HCT116 (cell line): ENCODE measurements around the gene NAALADL2.

Experiments
- EZH2 ChIP-seq: fragments of 200-600 bp; sonication (generic); IDR thresholded peaks from 2 replicates; pipeline ENCODE4 v1.6.1; 2017; ENCODE audit warnings: antibody characterized with exemption, mixed run types
- POLR2AphosphoS5 ChIP-seq: IDR thresholded peaks from 2 replicates; pipeline ENCODE4 v1.6.1; 2011; ENCODE audit warnings: mild to moderate bottlenecking, low read depth, low read length, moderate library complexity
- TF ChIP-seq, protein P1 (sequence below): IDR thresholded peaks from 2 replicates; pipeline ENCODE4 v1.6.1; 2012; ENCODE audit warnings: low read depth

DNA sequence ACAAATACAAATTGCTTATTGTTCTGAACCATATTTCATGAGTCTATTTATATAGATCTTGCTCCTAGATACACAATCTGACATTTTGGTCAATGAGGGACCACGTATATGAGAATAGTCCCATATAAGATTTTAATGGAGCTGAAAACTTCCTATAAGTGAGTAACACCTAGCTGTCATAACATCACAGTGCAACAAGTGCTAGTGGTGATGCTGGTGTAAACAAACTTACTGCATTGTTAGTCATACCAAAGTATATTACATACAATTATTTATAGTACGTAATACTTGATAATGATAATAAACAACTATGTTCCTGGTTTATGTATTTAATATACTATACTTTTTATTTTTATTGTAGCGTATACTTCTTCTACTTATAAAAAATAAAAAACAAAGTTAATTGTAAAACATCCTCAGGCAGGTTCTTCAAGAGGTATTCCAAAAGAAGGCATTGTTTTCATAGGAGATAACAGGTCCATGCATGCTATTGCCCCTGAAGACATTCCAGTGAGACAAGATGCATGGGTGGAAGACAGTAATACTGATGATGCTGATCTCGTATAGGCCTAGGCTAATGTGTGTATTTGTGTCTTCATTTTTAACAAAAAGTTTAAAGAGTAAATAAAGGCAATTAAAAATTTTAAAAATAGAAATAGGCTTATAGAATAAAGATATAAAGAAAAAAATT lies 46.8 kb upstream of the NAALADL2 start:
- TF ChIP-seq EZH2 (no peak), POLR2AphosphoS5 (no peak)
- TF ChIP-seq, protein P1, sequence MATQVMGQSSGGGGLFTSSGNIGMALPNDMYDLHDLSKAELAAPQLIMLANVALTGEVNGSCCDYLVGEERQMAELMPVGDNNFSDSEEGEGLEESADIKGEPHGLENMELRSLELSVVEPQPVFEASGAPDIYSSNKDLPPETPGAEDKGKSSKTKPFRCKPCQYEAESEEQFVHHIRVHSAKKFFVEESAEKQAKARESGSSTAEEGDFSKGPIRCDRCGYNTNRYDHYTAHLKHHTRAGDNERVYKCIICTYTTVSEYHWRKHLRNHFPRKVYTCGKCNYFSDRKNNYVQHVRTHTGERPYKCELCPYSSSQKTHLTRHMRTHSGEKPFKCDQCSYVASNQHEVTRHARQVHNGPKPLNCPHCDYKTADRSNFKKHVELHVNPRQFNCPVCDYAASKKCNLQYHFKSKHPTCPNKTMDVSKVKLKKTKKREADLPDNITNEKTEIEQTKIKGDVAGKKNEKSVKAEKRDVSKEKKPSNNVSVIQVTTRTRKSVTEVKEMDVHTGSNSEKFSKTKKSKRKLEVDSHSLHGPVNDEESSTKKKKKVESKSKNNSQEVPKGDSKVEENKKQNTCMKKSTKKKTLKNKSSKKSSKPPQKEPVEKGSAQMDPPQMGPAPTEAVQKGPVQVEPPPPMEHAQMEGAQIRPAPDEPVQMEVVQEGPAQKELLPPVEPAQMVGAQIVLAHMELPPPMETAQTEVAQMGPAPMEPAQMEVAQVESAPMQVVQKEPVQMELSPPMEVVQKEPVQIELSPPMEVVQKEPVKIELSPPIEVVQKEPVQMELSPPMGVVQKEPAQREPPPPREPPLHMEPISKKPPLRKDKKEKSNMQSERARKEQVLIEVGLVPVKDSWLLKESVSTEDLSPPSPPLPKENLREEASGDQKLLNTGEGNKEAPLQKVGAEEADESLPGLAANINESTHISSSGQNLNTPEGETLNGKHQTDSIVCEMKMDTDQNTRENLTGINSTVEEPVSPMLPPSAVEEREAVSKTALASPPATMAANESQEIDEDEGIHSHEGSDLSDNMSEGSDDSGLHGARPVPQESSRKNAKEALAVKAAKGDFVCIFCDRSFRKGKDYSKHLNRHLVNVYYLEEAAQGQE = no peak
